22Rv1 (cell line): ENCODE results near the gene SCAP.
A peak's percentile ranks its signal among the peaks of the same experiment; 100 is the strongest.

Source experiments
- H3K27ac ChIP-seq: fragments of 450-650 bp; 2 replicates; pipeline ENCODE4 v1.5.1; 2017
- ZFX ChIP-seq: fragments of 450-650 bp; IDR thresholded peaks from 2 replicates; pipeline ENCODE4 v1.6.1; 2017; ENCODE audit warnings: antibody characterized with exemption, borderline replicate concordance
- TF ChIP-seq, protein P1 (sequence below): fragments of 450-650 bp; IDR thresholded peaks from 2 replicates; pipeline ENCODE4 v1.5.1; 2017; ENCODE audit warnings: mild to moderate bottlenecking

Gene SCAP

GRCh38 chr3:47423548-47424145, 52.1 kb downstream of the SCAP start:
- TF ChIP-seq, protein P1, sequence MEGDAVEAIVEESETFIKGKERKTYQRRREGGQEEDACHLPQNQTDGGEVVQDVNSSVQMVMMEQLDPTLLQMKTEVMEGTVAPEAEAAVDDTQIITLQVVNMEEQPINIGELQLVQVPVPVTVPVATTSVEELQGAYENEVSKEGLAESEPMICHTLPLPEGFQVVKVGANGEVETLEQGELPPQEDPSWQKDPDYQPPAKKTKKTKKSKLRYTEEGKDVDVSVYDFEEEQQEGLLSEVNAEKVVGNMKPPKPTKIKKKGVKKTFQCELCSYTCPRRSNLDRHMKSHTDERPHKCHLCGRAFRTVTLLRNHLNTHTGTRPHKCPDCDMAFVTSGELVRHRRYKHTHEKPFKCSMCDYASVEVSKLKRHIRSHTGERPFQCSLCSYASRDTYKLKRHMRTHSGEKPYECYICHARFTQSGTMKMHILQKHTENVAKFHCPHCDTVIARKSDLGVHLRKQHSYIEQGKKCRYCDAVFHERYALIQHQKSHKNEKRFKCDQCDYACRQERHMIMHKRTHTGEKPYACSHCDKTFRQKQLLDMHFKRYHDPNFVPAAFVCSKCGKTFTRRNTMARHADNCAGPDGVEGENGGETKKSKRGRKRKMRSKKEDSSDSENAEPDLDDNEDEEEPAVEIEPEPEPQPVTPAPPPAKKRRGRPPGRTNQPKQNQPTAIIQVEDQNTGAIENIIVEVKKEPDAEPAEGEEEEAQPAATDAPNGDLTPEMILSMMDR: no peak
- TF ChIP-seq ZFX: no peak
- H3K27ac ChIP-seq: peak overlapping the region; percentile 57; the same call in 1 of the 2 replicates

DNA sequence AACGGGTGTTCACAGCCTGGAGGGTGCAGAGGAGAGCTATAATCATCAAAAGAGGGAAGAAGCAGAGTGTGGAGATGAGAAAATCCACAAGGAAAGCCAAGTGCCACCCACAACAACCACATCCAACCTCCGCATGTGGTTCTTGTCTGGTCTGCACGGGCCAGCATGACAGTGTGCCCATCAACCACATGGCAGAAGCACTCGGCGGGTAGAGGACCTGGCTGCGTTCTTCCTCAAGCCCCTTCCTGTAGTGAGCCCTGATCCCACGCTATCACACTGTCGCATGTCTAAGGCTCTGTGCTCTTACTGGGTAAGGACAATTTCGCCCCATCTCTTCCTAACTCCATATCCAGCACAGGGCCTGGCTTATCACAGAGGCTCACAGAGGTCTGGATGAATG, 53.0 kb downstream of the SCAP start:
- H3K27ac ChIP-seq: peak overlapping the region; percentile 57; the same call in 1 of the 2 replicates
- no peak for TF ChIP-seq ZFX
- TF ChIP-seq, protein P1: peak; percentile 24; the same call in 1 of the 2 replicates

- H3K27ac ChIP-seq: peak overlapping the region; percentile 57
These were observed 53.7 kb downstream of the SCAP start for GRCh38 chr3:47421741-47422649.

DNA sequence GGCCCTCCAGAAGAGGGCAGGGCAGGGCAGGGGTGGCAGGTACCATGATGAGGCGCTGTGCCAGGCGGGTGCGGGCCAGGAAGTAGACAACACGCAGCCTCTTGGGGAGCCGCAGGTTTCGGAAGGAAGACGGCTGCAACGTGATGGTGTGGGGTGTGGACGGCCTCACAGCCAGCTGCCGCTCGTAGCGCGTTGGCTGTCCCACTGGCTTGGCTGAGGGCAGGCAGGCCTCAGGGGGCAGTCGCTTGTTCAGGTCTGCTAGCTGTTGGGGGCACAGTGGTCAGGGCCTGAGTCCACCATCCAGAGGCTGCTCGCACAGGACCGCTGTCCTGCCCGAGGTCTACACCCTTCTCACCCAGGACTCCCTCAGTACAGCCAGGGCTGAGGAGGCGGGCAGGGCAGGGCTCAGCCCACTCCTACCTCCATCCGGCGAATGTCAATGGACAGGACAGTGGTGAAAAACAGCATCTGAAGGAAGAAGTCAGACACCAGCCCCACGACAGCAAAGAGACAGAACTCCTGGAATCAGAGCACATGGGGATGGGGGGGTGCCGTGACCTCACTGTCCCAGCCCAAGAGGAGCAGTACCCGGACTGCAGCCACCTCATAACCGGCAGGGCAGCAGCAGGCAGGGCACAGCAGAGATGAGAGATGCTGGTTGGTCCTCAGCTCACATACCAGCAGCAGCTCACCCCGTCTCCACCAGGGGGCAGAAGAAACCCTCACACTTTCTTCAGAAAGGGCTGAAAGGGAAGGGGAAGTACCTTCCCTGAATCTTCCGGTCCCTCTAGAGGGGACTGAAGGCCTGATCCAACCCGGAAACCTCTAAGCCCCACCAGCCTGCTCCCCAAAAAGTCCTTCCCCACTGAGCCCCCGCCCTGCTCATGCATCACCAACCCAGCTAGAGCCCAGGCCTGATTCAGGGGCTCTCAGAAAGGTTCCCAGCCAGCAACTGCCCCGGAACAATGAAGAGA, 54.9 kb downstream of the SCAP start:
- TF ChIP-seq ZFX: no peak
- TF ChIP-seq, protein P1: peak; percentile 89
- peak overlapping the region; percentile 57 for H3K27ac ChIP-seq

More at GRCh38 chr3:47421741-47422649, 53.7 kb downstream of the SCAP start:
- TF ChIP-seq ZFX: no peak
- TF ChIP-seq, protein P1: peak; percentile 69

- TF ChIP-seq, protein P1: no peak
- no peak for TF ChIP-seq ZFX
- H3K27ac ChIP-seq: no peak overlapping the region
These were observed 55.7 kb downstream of the SCAP start for GRCh38 chr3:47420044-47420430.

- H3K27ac ChIP-seq: 0 out of 2 replicates have a peak overlapping the region, but pooled peaks have one; percentile 20
- TF ChIP-seq, protein P1: no peak
- TF ChIP-seq ZFX: no peak
These were observed 56.4 kb downstream of the SCAP start for GRCh38 chr3:47419083-47420043.
